Erythroblast (primary cell): ENCODE data around the gene WIPF3.

Experiments used
- GATA1 ChIP-seq: IDR thresholded peaks from 2 replicates; pipeline ENCODE4 v1.6.1; 2011; ENCODE audit warnings: low read depth, mild to moderate bottlenecking, control low read depth, low read length, moderate library complexity
- POLR2A ChIP-seq: IDR thresholded peaks from 2 replicates; pipeline ENCODE4 v1.6.1; 2011; ENCODE audit warnings: mild to moderate bottlenecking, low read length

- TF ChIP-seq POLR2A (no peak), GATA1 (no peak)
Measured at GRCh38 chr7:29950480-29950879, 144.2 kb downstream of the WIPF3 start.
